Brain microvascular endothelial cell (primary cell): ENCODE results near the gene RGPD4.

Experiments used
- DNase-seq: peaks from one replicate; pipeline ENCODE4 v3.0.0-alpha.2; 2020
- H3K27ac ChIP-seq: fragments of 250-450 bp; sonication (Bioruptor Pico); 2 replicates; pipeline ENCODE4 v1.5.1; 2020; ENCODE audit warnings: mild to moderate bottlenecking, moderate library complexity
- H3K27me3 ChIP-seq: fragments of 250-450 bp; sonication (Bioruptor Pico); replicated peaks from 2 replicates; pipeline ENCODE4 v1.5.1; 2020; ENCODE audit warnings: mild to moderate bottlenecking
- H3K36me3 ChIP-seq: fragments of 250-450 bp; sonication (Bioruptor Pico); replicated peaks from 2 replicates; pipeline ENCODE4 v1.5.1; 2020; ENCODE audit warnings: mild to moderate bottlenecking
- H3K4me3 ChIP-seq: 2 replicates; pipeline ENCODE4 v1.5.1; 2011; ENCODE audit warnings: low read depth, mild to moderate bottlenecking, control low read depth, low read length, moderate library complexity
- in situ Hi-C: cut with HindIII; loops from 2 replicates; pipeline ENCODE4 v1.10.0; 2017; ENCODE audit warnings: low sequenced_read_pairs, low pct_ligation_motif_present
- TF ChIP-seq, protein P1 (sequence below): IDR thresholded peaks from 2 replicates; pipeline ENCODE4 v1.5.1; 2011; ENCODE audit warnings: low read depth, mild to moderate bottlenecking, moderate library complexity, low read length, control low read depth, inconsistent platforms; ENCODE audit errors: missing control alignments

The RGPD4 gene

GRCh38 chr2:107936433-107937359 is 110.0 kb downstream of the RGPD4 start:
- in situ Hi-C loops: no loop called here
- H3K27me3 ChIP-seq: no peaks in the 10 kb centered on the region
- TF ChIP-seq, protein P1, sequence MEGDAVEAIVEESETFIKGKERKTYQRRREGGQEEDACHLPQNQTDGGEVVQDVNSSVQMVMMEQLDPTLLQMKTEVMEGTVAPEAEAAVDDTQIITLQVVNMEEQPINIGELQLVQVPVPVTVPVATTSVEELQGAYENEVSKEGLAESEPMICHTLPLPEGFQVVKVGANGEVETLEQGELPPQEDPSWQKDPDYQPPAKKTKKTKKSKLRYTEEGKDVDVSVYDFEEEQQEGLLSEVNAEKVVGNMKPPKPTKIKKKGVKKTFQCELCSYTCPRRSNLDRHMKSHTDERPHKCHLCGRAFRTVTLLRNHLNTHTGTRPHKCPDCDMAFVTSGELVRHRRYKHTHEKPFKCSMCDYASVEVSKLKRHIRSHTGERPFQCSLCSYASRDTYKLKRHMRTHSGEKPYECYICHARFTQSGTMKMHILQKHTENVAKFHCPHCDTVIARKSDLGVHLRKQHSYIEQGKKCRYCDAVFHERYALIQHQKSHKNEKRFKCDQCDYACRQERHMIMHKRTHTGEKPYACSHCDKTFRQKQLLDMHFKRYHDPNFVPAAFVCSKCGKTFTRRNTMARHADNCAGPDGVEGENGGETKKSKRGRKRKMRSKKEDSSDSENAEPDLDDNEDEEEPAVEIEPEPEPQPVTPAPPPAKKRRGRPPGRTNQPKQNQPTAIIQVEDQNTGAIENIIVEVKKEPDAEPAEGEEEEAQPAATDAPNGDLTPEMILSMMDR: peak; percentile 54
- H3K36me3 ChIP-seq: no peaks in the 10 kb centered on the region
- no peak overlapping the region for H3K27ac ChIP-seq
- H3K4me3 ChIP-seq: no peak overlapping the region
- DNase-seq: no peak
